AG09309 (cell line): ENCODE data around the gene OOSP2.

ENCODE experiments used
- DNase-seq: peaks from one replicate; pipeline ENCODE4 v3.0.0-alpha.2; 2010; ENCODE audit warnings: low read depth
- H3K4me3 ChIP-seq: 2 replicates; pipeline ENCODE4 v1.5.1; 2011; ENCODE audit warnings: mild to moderate bottlenecking, low read depth, low read length, moderate library complexity; ENCODE audit not compliant: control insufficient read depth
- CTCF ChIP-seq: IDR thresholded peaks from 2 replicates; pipeline ENCODE4 v1.5.1; 2011; ENCODE audit warnings: mild to moderate bottlenecking, low read depth, low read length, inconsistent platforms; ENCODE audit not compliant: insufficient read depth, control insufficient read depth; ENCODE audit errors: missing control alignments

The OOSP2 gene

GRCh38 chr11:60040109-60040508 is at the start of gene OOSP2:
Gene OOSP2 (plus strand): TSS chr11:60040409. CDS start chr11:60040460, 51 bp downstream.
- no peak for TF ChIP-seq CTCF

GRCh38 chr11:59990421-59990820 is 49.8 kb upstream of the OOSP2 start:
- no peak for DNase-seq
- no peak for TF ChIP-seq CTCF
- H3K4me3 ChIP-seq: no peak overlapping the region

More at GRCh38 chr11:60040109-60040508, at the start of gene OOSP2:
- H3K4me3 ChIP-seq: no peak within 1 kb of the TSS
- no peak for DNase-seq

- no peak for TF ChIP-seq CTCF
- DNase-seq: no peak
- H3K4me3 ChIP-seq: no peak overlapping the region
Measured at GRCh38 chr11:59992425-59992824, 47.8 kb upstream of the OOSP2 start.

- no peak overlapping the region for H3K4me3 ChIP-seq
- no peak for DNase-seq
- no peak for TF ChIP-seq CTCF
Measured at GRCh38 chr11:59997800-59998199, 42.4 kb upstream of the OOSP2 start.

GRCh38 chr11:59999691-60000090 is 40.5 kb upstream of the OOSP2 start:
- TF ChIP-seq CTCF: no peak
- no peak overlapping the region for H3K4me3 ChIP-seq
- no peak for DNase-seq

- no peak for TF ChIP-seq CTCF
- H3K4me3 ChIP-seq: no peak overlapping the region
- DNase-seq: no peak
Measured at GRCh38 chr11:60003729-60004128, 36.5 kb upstream of the OOSP2 start.

- DNase-seq: no peak
- H3K4me3 ChIP-seq: no peak overlapping the region
- TF ChIP-seq CTCF: no peak
Measured at GRCh38 chr11:60005360-60005759, 34.8 kb upstream of the OOSP2 start.
